ENCODE measurements around the gene SFI1. TPM values are rescaled to one million over a fixed set of nuclear protein-coding genes. Genes with fewer than 3 reads are reported as not detected.

SFI1 gene
- total and polyA plus RNA-seq, 2 of the 4 experiments (the other 2 are of a cell fraction): 9.9 to 12.0 TPM

DNA sequence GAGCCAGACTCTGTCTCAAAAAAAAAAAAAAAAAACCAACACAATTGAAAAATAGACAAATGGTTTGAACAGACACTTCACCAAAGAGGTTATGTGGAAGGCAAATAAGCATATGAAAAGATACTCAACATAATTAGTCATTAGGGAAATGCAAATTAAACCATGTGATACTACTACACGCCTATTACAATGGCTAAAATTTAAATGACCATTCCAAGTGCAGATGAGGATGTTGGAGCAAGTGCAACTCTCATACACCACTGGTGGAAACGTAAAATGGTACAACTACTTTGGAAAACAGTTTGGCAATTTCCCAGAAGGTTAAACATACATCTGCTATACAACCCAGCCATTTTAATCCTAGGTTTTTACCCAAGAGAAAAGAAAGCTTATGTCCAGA, 31.0 kb upstream of the SFI1 start:
- ChIA-PET CTCF (no interaction called here), POLR2A (ENCODE audit: unreplicated experiment) (no interaction called here)
- H2BK15ac ChIP-seq (ENCODE audit: low read depth, low read length): no peak overlapping the region
- H3K14ac ChIP-seq (replicated peaks; ENCODE audit: low read depth, low read length): no peak overlapping the region
- 100% methylated on average over 1 of the region's 2 CpGs; no CpG with 5 or more reads in 1 of the 2 experiments for WGBS, 2 experiments (ENCODE audit: extremely low coverage in 2 of 2, insufficient read length in 1 of 2)
- no peak overlapping the region for H3K23ac ChIP-seq (ENCODE audit: low read depth, low read length)
- intact Hi-C loops (cut with micrococcal nuclease): loop anchor here (10.0 kb wide), 1 partner anchor 51 kb away; no protein-coding TSS in a partner anchor
- H4K91ac ChIP-seq (ENCODE audit: insufficient read depth, low read depth, low read length): no peak overlapping the region
- H3K9ac ChIP-seq (ENCODE audit: low read depth, low read length): no peak overlapping the region
- H3K18ac ChIP-seq (ENCODE audit: low read depth, low read length): no peak overlapping the region
- H3K79me1 ChIP-seq (ENCODE audit: low read depth in 1 of 2, low read length in 2 of 2): peaks cover 16 to 35% of the 10 kb centered on the region in 2 experiments
- no peak for DNase-seq
- H3K36me3 ChIP-seq (ENCODE audit: control insufficient read depth, insufficient read depth, low read length): peaks cover 38% of the 10 kb centered on the region
- no peak overlapping the region for H3K4me2 ChIP-seq (ENCODE audit: low read depth, low read length)
- in situ Hi-C loops (cut with MboI; ENCODE audit: low sequenced_read_pairs): no loop called here
- no peak overlapping the region for H4K8ac ChIP-seq (ENCODE audit: low read depth in 2 of 2, low read length in 2 of 2)
- H4K5ac ChIP-seq (ENCODE audit: low read depth, low read length): no peak overlapping the region
- no TSS peak for BruUV-seq (replicated peaks)
- no peak for ATAC-seq (ENCODE audit: low read depth)
- no peaks in the 10 kb centered on the region for H3K4me1 ChIP-seq (ENCODE audit: control insufficient read depth, insufficient read depth, low read length)
- H3K56ac ChIP-seq (ENCODE audit: extremely low read depth, insufficient read depth, low read length): no peak overlapping the region
- H3K4me3 ChIP-seq (ENCODE audit: insufficient read depth, low read depth, low read length): no peak overlapping the region
- no peak overlapping the region for H2AFZ ChIP-seq (replicated peaks; ENCODE audit: low read length, poor library complexity)
- H3K9me1 ChIP-seq (ENCODE audit: insufficient read depth, low read length): no peaks in the 10 kb centered on the region
- no peak overlapping the region for H3K27ac ChIP-seq (ENCODE audit: insufficient read depth, low read length)
- dilution Hi-C loops (cut with HindIII; ENCODE audit: low sequenced_read_pairs, unreplicated experiment): no loop called here
- TF ChIP-seq CHD1 (IDR thresholded peaks at IDR 0.05; ENCODE audit: low read depth, low read length) (no peak), FOS (IDR thresholded peaks at IDR 0.05; ENCODE audit: low read depth, low read length) (no peak)
- no peaks in the 10 kb centered on the region for H3K9me3 ChIP-seq (ENCODE audit: control insufficient read depth, insufficient read depth, low read length)
- no peak overlapping the region for H2BK5ac ChIP-seq (ENCODE audit: low read depth, low read length, poor library complexity, severe bottlenecking)
- H2BK120ac ChIP-seq (ENCODE audit: low read depth, low read length): no peak overlapping the region
- H2AK5ac ChIP-seq (ENCODE audit: low read depth, low read length): no peak overlapping the region
- H2AK9ac ChIP-seq (replicated peaks; ENCODE audit: low read depth, low read length, poor library complexity): no peak overlapping the region
- no peaks in the 10 kb centered on the region for H3K27me3 ChIP-seq (ENCODE audit: control insufficient read depth, insufficient read depth, low read length)
- H4K20me1 ChIP-seq (ENCODE audit: insufficient read depth, low read length): 0 out of 2 replicates have a peak, but pooled peaks cover 3% of the 10 kb centered on the region
- H3K4ac ChIP-seq (ENCODE audit: low read depth, low read length): no peak overlapping the region
- H2BK20ac ChIP-seq (ENCODE audit: low read depth, low read length): no peak overlapping the region

Measured in IMR-90 (cell line).